Hematopoietic multipotent progenitor cell treated with erythropoietin and hydrocortisone succinate and interleukin-3 and kit ligand, for 8 days (in vitro differentiated cells): ENCODE data around the gene TTBK1.

Experiments used
- DNase-seq: peaks from one replicate; pipeline ENCODE4 v3.0.0-alpha.2; 2015

The TTBK1 gene

DNA sequence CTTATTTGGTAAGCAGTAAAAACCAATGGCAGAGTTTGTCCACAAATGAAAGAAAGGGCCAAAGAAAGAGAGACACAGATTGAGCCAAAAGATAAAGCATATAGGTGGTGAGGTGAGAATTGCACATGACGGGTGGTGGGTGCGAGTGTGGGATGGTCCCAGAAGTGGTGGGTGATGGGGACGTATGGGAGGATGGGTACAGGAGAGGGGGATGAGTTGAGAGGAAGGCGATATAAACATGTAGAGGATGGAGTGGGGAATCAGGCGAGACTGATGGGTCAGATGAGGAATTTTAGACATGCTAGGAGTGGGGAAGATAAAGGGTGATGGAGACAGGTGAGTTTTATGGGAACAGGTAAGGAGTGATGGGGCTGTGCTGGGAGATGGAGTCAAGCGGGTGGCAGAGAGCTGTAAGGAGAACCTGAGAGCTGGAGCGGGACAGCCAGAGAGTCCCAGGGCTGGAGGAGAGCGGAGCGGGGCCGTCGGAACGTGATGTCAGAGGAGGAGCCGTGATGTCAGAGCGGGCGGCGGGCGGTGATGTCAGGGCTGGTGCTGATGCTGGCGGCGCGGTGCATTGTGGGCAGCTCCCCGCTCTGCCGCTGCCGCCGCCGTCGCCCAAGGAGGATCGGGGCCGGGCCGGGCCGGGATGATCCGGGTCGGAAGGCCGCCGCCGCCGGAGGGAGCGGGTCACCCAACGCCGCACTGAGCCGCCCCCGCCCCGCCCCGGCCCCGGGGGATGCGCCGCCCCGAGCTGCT, at the start of gene TTBK1:
TTBK1 (plus strand) TSS at position 574 of the 756 bp plus-strand sequence. CDS start 3,180 bp downstream, outside the sequence.
- no peak for DNase-seq

DNA sequence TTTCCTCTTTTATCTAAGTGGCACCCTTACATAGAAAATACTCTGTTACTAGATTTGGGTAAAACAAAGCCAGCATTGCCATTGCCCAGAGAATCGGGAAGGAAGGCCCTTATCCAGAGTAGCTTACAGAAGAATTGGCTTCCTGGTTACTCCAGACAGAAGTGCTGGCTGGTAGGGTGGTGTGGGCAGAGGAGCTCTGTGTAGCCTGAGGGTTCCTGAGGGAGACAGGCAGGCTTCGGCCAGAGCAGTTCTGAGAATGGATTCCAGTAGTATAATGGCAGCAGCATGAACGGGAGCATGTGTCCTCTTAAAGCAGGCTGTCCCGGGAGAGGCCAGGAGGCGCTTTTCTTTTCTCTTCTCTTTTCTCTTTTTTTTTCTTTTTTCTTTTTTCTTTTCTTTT, 49.4 kb upstream of the TTBK1 start:
- DNase-seq: no peak

GRCh38 chr6:43196337-43196736, 46.9 kb upstream of the TTBK1 start:
- DNase-seq: no peak

DNA sequence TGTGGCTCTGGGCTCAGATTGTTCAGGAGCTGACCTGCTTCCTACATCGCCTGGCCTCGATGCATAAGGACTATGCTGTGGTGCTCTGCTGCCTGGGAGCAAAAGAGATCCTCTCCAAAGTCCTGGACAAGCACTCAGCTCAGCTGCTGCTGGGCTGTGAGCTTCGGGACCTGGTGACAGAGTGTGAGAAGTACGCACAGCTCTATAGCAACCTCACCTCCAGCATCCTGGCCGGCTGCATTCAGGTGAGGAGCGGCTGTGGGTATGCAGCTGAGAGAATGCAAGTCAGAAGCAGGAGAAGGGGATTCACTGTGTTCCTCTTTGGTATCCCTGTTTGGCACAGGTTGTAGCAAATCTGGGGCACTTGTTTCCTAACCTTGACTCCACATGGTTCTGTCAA, 43.4 kb upstream of the TTBK1 start:
- DNase-seq: no peak

DNA sequence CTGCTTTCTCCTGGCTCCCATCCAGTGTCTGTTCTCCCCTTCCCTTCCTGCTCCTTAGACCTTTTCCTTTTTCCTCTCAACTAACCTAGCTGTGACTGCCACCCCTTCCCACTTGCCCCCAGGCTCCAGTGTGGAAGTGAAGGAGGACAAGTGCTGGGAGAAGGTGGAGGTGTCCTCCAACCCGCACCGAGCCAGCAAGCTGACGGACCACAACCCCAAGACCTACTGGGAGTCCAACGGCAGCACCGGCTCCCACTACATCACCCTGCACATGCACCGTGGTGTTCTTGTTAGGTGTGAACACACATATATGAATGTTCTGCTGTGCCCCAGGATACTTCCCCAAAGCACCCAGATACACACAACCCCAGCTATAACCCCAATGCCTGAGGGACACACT, 42.7 kb upstream of the TTBK1 start:
- no peak for DNase-seq

DNA sequence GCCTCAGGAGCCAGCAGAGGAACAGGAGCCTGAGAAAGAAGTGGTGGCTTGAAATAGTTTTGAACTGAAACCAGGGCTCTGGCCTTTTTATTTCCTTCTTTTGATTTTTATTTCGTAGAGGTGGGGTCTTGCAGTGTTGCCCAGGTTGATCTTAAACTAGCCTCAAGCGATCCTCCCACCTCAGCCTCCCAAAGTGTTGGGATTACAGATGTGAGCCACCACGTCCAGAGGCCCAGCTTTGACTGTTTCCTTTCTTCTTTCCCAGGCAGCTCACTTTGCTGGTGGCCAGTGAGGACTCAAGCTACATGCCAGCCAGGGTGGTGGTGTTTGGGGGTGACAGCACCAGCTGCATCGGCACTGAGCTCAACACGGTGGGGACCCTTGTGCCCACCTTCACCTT, 40.8 kb upstream of the TTBK1 start:
- DNase-seq: no peak

- DNase-seq: no peak
These were observed 40.1 kb upstream of the TTBK1 start for GRCh38 chr6:43203029-43203717.

- no peak for DNase-seq
These were observed 39.6 kb upstream of the TTBK1 start for GRCh38 chr6:43203718-43204095.

- no peak for DNase-seq
These were observed 38.8 kb upstream of the TTBK1 start for GRCh38 chr6:43204271-43205105.

DNA sequence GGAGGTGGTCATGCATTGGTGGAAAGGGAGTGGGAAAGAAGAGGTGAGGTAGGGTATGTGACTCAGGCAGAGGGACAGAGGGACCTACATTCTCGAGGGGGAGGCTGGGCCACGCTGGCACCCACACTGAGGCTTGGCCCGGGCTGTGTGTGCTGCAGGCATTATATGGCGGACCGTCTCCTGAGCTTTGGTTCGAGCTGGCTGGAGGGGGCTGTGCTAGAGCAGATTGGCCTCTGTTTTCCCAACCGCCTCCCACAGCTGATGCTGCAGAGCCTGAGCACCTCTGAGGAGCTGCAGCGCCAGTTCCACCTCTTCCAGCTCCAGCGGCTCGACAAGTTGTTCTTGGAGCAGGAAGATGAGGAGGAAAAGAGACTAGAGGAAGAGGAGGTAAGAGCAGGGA, 37.4 kb upstream of the TTBK1 start:
- DNase-seq: no peak

GRCh38 chr6:43207286-43207685, 36.0 kb upstream of the TTBK1 start:
- DNase-seq: no peak

DNA sequence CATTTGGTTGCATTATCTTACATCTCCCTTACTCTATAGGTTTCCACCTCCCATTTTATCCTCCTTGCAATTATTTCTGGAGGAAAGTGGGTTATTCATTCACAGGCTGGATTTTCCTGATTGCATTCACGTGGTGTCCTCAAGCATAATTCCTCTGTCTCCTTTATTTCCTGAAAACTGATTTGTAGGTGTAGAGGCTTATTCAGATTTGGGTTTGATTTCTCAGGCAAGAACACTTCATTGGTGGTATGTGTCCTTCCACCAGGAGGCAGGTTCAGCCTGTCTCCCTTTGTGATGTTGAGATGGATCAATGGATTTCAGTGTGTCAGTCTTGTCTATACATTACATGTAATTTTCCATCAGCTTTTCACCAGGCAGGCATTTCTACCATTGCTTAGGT, 31.3 kb upstream of the TTBK1 start:
- no peak for DNase-seq

- no peak for DNase-seq
These were observed 29.9 kb upstream of the TTBK1 start for GRCh38 chr6:43213431-43213830.

- DNase-seq: no peak
These were observed 28.2 kb upstream of the TTBK1 start for GRCh38 chr6:43215066-43215465.

- DNase-seq: no peak
These were observed 27.1 kb upstream of the TTBK1 start for GRCh38 chr6:43216200-43216599.

DNA sequence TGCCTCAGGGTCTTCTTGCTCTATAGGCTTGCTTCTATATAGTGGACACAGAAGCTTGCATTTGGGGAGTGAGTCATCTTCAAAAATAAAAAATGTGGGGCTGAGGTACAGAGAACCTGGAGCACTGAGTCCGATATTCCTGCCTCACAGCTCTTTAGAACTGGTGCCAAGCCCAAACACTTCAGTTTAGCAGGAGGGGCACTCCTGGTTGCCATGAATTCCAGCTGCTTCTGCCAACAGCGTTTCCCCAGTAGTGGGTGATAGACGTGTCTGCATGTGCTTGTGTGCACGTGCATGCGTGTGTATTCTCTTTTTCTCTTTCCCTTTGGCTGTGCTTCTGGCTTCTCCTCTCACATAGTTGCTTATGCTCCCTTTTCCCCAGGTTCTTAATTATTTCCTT, 25.9 kb upstream of the TTBK1 start:
- no peak for DNase-seq

- no peak for DNase-seq
These were observed 24.2 kb upstream of the TTBK1 start for GRCh38 chr6:43219119-43219518.

GRCh38 chr6:43219814-43220213, 23.5 kb upstream of the TTBK1 start:
- DNase-seq: no peak

DNA sequence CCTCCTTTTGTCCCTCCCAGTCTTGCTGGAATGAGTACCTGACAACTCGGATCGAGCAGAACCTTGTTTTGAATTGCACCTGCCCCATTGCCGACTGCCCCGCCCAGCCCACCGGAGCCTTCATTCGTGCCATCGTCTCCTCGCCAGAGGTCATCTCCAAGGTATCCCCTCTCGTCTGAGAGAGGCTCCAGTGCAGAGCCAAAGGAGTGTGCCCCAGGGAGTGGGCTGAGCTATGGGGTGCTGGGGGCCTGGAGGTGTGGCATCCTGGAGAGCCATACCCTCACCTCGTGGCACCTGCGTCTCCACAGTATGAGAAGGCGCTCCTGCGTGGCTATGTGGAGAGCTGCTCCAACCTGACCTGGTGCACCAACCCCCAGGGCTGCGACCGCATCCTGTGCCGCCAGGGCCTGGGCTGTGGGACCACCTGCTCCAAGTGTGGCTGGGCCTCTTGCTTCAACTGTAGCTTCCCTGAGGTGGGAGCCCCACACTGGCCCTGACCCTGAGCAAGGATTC, 22.8 kb upstream of the TTBK1 start:
- no peak for DNase-seq

DNA sequence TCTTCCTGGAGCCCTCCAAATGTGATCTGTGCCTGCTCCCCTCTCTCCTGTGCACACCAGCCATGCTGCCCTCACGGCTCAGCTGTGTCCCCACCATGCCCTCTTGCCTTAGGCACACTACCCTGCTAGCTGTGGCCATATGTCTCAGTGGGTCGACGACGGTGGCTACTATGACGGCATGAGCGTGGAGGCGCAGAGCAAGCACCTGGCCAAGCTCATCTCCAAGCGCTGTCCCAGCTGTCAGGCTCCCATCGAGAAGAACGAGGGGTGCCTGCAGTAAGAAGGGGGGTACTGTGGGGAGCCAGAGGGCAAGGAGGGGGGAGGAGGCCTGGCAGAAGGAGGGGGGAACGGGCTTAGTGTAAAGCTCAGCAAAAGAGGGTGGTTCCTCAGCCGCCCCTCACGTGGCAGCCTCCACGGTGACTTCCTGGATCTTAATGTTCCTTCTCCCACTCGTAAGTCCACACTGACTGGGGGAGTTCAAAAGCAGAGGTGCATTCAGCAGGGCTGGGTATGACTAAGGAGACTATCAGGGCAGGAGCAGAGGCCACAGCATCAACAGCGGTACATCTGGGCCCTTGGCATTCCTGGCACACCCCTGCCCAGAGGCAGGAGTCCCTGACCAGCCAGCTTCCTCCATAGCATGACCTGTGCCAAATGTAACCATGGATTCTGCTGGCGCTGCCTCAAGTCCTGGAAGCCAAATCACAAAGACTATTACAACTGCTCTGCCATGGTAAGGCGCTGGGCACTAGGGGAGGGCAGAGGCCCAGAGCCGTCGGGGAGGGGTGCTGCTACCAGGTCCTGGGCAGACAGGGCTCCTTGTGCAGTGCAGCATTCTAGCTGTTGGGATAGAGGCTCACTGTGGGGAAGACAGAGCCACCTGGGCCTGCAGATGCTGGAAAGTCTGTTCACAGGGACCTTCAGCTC, 22.0 kb upstream of the TTBK1 start:
- DNase-seq: no peak

GRCh38 chr6:43222418-43223059, 20.7 kb upstream of the TTBK1 start:
- DNase-seq: no peak

DNA sequence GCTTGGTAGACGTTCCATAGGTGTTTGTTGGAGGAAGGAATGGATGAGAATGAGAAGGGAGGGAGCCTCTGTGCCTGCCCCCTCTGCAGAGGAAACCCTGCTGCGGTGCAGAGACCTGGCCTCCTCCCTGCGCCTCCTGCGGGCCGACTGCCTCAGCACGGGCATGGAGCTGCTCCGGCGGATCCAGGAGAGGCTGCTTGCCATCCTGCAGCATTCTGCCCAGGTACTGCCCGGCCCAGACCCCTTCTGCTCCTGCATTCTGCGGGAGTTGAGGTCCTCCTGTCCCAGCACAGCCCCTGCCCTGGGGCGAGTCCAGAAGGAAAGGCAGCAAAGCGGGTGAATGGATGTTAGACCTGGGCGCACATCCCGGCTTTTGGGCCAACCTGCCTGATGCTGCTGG, 20.1 kb upstream of the TTBK1 start:
- DNase-seq: no peak
